ENCODE data around the gene ADGRV1.
"Not testable (repeated sequence)": the region's sequence is repeated elsewhere in the genome, so short reads cannot be mapped to it uniquely, and the experiment has no call there.

ADGRV1 gene

DNA sequence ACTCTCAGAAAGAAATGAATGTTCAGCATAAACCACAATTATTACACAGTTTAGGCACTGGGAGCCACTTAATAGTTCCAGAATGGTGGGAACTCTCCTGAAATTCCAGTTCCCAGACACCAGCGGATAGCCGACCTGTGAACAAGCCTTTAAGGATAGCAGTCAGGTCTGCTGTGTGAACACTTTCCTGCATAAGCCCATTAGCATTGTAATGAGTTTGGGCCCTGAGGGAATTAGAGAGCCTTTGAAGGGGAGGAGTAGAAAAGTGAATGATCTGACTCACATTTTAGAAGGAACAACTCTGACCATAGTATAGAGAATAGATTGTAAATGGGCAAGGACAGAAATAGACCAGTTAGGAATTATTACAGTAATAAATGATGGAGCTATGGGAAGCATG is 189.1 kb downstream of the ADGRV1 start:
- TF ChIP-seq, protein P1, sequence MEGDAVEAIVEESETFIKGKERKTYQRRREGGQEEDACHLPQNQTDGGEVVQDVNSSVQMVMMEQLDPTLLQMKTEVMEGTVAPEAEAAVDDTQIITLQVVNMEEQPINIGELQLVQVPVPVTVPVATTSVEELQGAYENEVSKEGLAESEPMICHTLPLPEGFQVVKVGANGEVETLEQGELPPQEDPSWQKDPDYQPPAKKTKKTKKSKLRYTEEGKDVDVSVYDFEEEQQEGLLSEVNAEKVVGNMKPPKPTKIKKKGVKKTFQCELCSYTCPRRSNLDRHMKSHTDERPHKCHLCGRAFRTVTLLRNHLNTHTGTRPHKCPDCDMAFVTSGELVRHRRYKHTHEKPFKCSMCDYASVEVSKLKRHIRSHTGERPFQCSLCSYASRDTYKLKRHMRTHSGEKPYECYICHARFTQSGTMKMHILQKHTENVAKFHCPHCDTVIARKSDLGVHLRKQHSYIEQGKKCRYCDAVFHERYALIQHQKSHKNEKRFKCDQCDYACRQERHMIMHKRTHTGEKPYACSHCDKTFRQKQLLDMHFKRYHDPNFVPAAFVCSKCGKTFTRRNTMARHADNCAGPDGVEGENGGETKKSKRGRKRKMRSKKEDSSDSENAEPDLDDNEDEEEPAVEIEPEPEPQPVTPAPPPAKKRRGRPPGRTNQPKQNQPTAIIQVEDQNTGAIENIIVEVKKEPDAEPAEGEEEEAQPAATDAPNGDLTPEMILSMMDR (IDR thresholded peaks at IDR 0.05; ENCODE audit: insufficient read depth, low read length, poor library complexity, severe bottlenecking), result no peak

DNA sequence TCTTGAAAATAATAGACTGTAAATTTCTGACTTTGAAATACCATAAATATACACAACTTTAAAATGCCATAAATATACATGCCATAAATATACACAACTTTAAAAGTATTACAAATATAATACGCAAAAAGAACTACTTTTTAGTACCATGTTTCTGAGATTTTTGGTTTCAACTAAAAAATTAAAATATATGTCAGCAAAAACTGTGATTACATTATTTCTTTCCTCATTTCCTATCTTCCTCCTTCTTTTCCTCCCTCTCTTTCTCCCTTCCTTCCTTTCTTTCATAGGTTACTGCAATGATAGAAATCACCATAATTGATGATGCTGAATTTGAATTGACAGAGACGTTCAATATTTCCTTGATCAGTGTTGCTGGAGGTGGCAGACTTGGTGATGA is 200.5 kb downstream of the ADGRV1 start:
- no peaks in the 10 kb centered on the region for H3K27me3 ChIP-seq (replicated peaks; ENCODE audit: control insufficient read depth, insufficient read depth, low read length)
- no peak overlapping the region for H3K4me3 ChIP-seq (replicated peaks; ENCODE audit: low read depth, low read length)
- TF ChIP-seq, protein P1 (IDR thresholded peaks at IDR 0.05; ENCODE audit: insufficient read depth, low read length, poor library complexity, severe bottlenecking), result no peak
- no peak for DNase-seq (ENCODE audit: extremely low read depth, insufficient read length)
- no peaks in the 10 kb centered on the region for H3K36me3 ChIP-seq (ENCODE audit: control insufficient read depth, insufficient read depth, low read length)

More for the DNA sequence above, 189.1 kb downstream of the ADGRV1 start:
- Histone ChIP-seq H3K4me3 (replicated peaks; ENCODE audit: low read depth, low read length) (no peak overlapping the region), H3K27me3 (replicated peaks; ENCODE audit: control insufficient read depth, insufficient read depth, low read length) (no peaks in the 10 kb centered on the region; the same call in 1 of the 2 replicates), H3K36me3 (ENCODE audit: control insufficient read depth, insufficient read depth, low read length) (no peaks in the 10 kb centered on the region)
- DNase-seq (ENCODE audit: extremely low read depth, insufficient read length), result no peak

DNA sequence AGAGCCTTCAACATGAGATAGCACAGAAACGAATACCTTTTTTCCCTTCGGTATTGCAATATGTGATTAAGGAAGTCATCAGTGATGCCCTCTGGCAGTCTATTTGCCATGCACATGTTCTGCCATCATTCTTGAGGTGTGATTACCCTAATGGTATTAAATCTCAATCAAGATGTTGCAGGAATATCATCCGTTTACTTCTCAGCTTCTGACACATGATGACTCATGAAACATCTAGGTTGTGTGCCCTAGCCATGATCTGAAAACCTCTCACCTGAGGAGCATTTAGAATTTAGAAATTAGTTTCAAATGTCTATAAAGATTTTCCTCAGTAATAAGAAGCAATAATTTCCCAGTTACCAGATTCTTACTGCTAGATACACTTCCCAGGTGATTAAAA is 209.1 kb downstream of the ADGRV1 start:
- no peak overlapping the region for H3K4me3 ChIP-seq (replicated peaks; ENCODE audit: low read depth, low read length)
- TF ChIP-seq, protein P1 (IDR thresholded peaks at IDR 0.05; ENCODE audit: insufficient read depth, low read length, poor library complexity, severe bottlenecking), result no peak
- no peaks in the 10 kb centered on the region for H3K36me3 ChIP-seq (ENCODE audit: control insufficient read depth, insufficient read depth, low read length)
- no peaks in the 10 kb centered on the region for H3K27me3 ChIP-seq (replicated peaks; ENCODE audit: control insufficient read depth, insufficient read depth, low read length)
- no peak for DNase-seq (ENCODE audit: extremely low read depth, insufficient read length)

DNA sequence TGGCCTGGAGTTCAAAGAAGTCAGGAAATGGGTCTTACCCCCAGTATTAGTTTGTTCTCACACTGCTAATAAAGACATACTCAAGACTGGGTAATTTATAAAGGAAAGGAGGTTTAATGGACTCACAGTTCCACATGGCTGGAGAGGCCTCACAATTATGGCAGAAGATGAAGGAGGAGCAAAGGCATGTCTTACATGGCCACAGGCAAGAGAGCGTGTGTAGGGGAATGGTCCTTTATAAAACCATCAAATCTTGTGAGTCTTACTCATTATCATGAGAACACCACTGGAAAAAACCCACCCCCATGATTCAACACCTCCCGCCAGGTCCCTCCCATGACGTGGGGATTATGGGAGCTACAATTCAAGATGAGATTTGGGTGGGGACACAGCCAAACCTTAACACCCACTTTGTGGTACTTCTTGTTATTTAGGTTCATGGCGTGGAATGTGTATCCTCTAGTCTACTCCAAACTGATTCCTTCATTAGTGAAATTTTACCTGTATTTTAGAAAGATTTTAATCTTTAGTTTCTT is 211.5 kb downstream of the ADGRV1 start:
- not testable (repeated sequence) for H3K27me3 ChIP-seq (replicated peaks; ENCODE audit: control insufficient read depth, insufficient read depth, low read length); DNase-seq (ENCODE audit: extremely low read depth, insufficient read length); H3K36me3 ChIP-seq (ENCODE audit: control insufficient read depth, insufficient read depth, low read length); H3K4me3 ChIP-seq (replicated peaks; ENCODE audit: low read depth, low read length)

DNA sequence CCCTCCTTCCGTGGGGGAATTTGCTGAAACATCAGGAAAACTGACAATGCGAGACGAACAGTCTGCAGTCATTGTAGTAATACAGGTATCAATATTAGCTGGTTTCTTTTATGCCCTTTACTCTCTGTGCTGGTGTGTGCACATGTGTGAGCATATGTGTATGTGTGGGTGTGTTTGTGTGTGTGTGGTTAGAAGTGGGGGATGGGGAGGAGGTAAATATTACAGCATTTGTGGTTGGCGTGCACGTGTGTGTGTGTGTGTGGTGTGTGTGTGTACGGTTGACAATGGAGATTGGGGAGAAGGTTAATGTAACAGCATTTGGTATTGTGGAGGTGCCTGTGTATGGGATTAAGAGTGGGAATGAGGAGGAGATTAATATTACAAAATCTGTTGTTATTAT is 219.4 kb downstream of the ADGRV1 start:
- TF ChIP-seq, protein P1 (IDR thresholded peaks at IDR 0.05; ENCODE audit: insufficient read depth, low read length, poor library complexity, severe bottlenecking), result no peak
- no peak for DNase-seq (ENCODE audit: extremely low read depth, insufficient read length)
- Histone ChIP-seq H3K36me3 (ENCODE audit: control insufficient read depth, insufficient read depth, low read length) (no peaks in the 10 kb centered on the region), H3K27me3 (replicated peaks; ENCODE audit: control insufficient read depth, insufficient read depth, low read length) (no peaks in the 10 kb centered on the region; the same call in 1 of the 2 replicates), H3K4me3 (replicated peaks; ENCODE audit: low read depth, low read length) (no peak overlapping the region)

DNA sequence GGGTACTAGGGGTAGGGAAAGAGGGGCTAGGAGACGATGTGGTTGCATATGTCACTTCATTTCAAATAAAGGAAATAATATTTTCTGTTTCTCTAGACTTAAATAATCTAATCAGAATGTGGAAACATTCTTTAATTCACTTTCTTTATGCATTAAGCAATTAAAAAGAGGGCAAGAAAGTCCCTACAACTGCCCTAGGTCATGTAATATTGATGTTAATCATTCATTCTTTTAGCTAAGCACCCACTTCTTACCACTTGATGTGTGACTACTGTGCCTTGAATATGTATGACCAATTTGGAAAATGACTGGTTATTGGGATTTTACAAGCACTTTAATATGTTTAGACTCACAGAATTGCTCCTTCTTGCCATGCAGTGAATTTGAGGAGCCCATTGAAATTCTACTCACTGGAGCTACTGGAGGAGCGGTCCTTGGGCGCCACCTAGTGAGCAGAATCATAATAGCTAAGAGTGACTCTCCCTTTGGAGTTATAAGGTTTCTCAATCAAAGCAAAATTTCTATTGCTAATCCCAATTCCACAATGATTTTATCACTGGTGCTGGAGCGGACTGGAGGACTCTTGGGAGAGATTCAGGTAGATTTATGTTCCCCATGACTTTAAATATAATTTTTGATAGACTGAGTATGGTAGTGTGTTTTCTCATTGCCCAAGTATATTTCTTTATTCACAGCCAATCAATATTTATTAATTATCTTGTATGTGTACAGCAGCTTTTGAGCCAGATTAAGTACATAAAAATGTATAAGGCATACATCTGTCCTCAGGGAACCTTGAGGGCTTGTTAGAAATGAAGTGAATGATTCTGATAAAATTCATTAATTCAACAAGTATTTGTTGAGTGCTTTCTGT is 225.1 kb downstream of the ADGRV1 start:
- no peaks in the 10 kb centered on the region; the same call in 1 of the 2 replicates for H3K27me3 ChIP-seq (replicated peaks; ENCODE audit: control insufficient read depth, insufficient read depth, low read length)
- TF ChIP-seq, protein P1 (IDR thresholded peaks at IDR 0.05; ENCODE audit: insufficient read depth, low read length, poor library complexity, severe bottlenecking), result peak; percentile 88
- DNase-seq (ENCODE audit: extremely low read depth, insufficient read length), result no peak
- no peak overlapping the region for H3K4me3 ChIP-seq (replicated peaks; ENCODE audit: low read depth, low read length)
- H3K36me3 ChIP-seq (ENCODE audit: control insufficient read depth, insufficient read depth, low read length), result no peaks in the 10 kb centered on the region

Measured in GM06990 (cell line).